Liver (tissue), 3 donors: ENCODE measurements around the gene ETS1.

ENCODE experiments used
- ATF3 ChIP-seq: IDR thresholded peaks from 2 replicates; pipeline ENCODE4 v1.6.1; 2016; ENCODE audit warnings: antibody characterized with exemption
- CTCF ChIP-seq: fragments of 150-350 bp; IDR thresholded peaks from 2 replicates; pipeline ENCODE4 v1.5.1; 2017; ENCODE audit warnings: improper control_type of control experiment, low read depth, low read length; ENCODE audit not compliant: missing input control
- FOXA2 ChIP-seq: IDR thresholded peaks from 2 replicates; pipeline ENCODE4 v1.6.1; 2016; ENCODE audit warnings: antibody characterized with exemption
- GABPA ChIP-seq, 2 donors: IDR thresholded peaks in 1 of 2; conservative IDR thresholded peaks in 1 of 2; 2 replicates each; pipeline ENCODE4 v1.6.1; 2016; ENCODE audit warnings: antibody characterized with exemption in 2 of 2, mild to moderate bottlenecking in 1 of 2, moderate library complexity in 1 of 2
- HNF4G ChIP-seq: IDR thresholded peaks from 2 replicates; pipeline ENCODE4 v1.6.1; 2016; ENCODE audit warnings: antibody characterized with exemption
- JUND ChIP-seq, 2 donors: IDR thresholded peaks; 2 replicates each; pipeline ENCODE4 v1.6.1; 2016; ENCODE audit warnings: antibody characterized with exemption in 2 of 2
- MAX ChIP-seq: IDR thresholded peaks from 2 replicates; pipeline ENCODE4 v1.6.1; 2016; ENCODE audit warnings: antibody characterized with exemption
- RAD21 ChIP-seq, 2 donors: IDR thresholded peaks; 2 replicates each; pipeline ENCODE4 v1.6.1; 2016; ENCODE audit warnings: antibody characterized with exemption in 2 of 2, mild to moderate bottlenecking in 2 of 2
- REST ChIP-seq: IDR thresholded peaks from 2 replicates; pipeline ENCODE4 v1.6.1; 2016; ENCODE audit warnings: antibody characterized with exemption, mild to moderate bottlenecking
- RXRA ChIP-seq, 2 donors: IDR thresholded peaks; 2 replicates each; pipeline ENCODE4 v1.6.1; 2017 to 2018; ENCODE audit warnings: antibody characterized with exemption in 2 of 2, mild to moderate bottlenecking in 1 of 2
- SP1 ChIP-seq: IDR thresholded peaks from 2 replicates; pipeline ENCODE4 v1.6.1; 2018; ENCODE audit warnings: antibody characterized with exemption, mild to moderate bottlenecking
- TAF1 ChIP-seq: conservative IDR thresholded peaks from 2 replicates; pipeline ENCODE4 v1.6.1; 2016; ENCODE audit warnings: antibody characterized with exemption, mild to moderate bottlenecking
- YY1 ChIP-seq: IDR thresholded peaks from 2 replicates; pipeline ENCODE4 v1.6.1; 2016; ENCODE audit warnings: antibody characterized with exemption, mild to moderate bottlenecking
- ZBTB33 ChIP-seq: IDR thresholded peaks from 2 replicates; pipeline ENCODE4 v1.6.1; 2016; ENCODE audit warnings: antibody characterized with exemption
- donor health status: healthy.
- donor health status: healthy.

- TF ChIP-seq CTCF: no peak
- no peak for TF ChIP-seq RAD21 (IDR thresholded peaks at IDR 0.05)
- no peak for TF ChIP-seq MAX
- no peak for TF ChIP-seq ZBTB33
- TF ChIP-seq YY1: no peak
- TF ChIP-seq TAF1: no peak
- TF ChIP-seq GABPA (IDR thresholded peaks at IDR 0.05 in 1 of 2, conservative IDR thresholded peaks at IDR 0.05 in 1 of 2): no peak
- no peak for TF ChIP-seq SP1
- TF ChIP-seq ATF3: no peak
- no peak for TF ChIP-seq REST
- no peak for TF ChIP-seq JUND (IDR thresholded peaks at IDR 0.05)
- no peak for TF ChIP-seq HNF4G
- TF ChIP-seq RXRA (IDR thresholded peaks at IDR 0.05): no peak
- TF ChIP-seq FOXA2: no peak
Measured at GRCh38 chr11:128492903-128493569, 94.3 kb downstream of the ETS1 start.
